ENCODE measurements around the gene SPDYE16.
A peak's percentile ranks its signal among the peaks of the same experiment; 100 is the strongest.
"Not testable (repeated sequence)": the region's sequence is repeated elsewhere in the genome, so short reads cannot be mapped to it uniquely, and the experiment has no call there.

SPDYE16 gene

DNA sequence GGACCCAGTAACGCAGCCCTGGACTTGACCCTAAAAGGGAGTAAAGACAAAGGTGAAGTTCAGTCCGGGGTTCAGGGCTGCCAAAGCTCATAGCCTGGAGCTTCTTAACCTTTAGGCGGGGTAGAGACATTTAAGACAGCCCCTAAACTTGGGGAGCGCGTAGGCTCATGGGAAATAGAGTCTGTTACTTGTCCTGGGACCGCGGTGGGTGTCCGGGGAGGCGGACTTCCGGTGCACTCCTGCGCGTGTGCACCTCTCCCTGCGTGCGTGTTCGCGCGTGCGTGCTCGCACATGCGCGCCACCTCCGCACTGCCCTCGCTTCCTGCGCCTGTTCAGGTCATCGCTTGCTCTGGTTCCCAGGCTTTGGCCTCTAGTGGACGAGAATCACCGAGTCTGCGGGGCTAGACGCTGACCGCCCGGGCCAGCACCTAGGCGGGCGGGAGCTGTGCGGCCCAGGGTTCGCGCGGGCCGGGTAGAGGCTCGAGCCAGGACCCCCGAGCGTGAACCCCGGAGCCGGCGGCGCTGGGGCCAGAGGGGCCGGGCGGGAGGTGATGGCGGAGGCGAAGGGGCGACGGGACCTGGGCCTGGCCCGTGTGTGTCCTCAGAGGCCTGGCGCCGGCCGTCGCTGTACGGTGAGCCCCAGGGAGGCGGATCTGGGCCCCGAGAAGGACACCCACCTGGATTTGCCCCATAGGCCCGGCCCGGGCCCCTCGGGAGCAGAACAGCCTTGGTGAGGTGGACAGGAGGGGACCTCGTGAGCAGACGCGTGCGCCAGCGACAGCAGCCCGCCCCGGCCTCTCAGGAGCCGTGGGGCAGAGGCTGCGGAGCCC, 6.1 kb upstream of the SPDYE16 start:
- DNase-seq = peak; percentile 80

- DNase-seq = not testable (repeated sequence)
Observed at GRCh38 chr7:76531643-76532042, 11.5 kb downstream of the SPDYE16 start.

DNA sequence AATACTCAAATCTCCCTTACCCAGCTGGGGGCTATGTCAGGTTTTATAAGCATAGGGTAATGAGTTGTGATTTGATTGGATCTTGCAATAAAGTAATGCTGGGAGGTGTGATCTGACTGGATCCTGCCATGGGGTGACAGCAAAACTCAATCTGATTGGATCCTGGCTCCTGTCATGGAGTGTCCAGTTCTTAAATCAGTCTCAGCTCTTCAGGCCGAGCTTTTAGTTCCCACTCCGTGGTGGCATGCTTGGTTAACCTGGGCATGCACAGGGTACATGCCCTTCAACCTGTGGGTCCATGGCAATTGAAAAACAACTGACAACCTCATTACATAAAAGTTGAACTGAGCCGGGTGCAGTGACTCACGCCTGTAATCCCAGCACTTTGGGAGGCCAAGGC, 16.9 kb downstream of the SPDYE16 start:
- DNase-seq = not testable (repeated sequence)

DNA sequence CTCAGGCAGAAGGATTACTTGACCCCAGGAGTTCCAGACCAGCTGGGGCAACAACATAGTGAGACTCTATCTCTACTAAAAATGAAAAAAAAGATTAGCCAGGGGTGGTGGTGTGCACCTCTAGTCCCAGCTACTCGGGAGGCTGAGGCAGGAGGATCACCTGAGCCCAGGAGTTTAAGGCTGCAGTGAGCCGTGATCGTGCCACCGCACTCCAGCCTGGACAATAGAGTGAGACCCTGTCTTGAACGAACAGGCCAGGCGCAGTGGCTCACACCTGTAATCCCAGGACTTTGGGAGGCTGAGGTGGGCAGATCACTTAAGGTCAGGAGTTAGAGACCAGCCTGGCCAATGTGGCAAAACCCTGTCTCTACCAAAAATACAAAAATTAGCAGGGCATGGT, 26.2 kb downstream of the SPDYE16 start:
- not testable (repeated sequence) for DNase-seq

DNA sequence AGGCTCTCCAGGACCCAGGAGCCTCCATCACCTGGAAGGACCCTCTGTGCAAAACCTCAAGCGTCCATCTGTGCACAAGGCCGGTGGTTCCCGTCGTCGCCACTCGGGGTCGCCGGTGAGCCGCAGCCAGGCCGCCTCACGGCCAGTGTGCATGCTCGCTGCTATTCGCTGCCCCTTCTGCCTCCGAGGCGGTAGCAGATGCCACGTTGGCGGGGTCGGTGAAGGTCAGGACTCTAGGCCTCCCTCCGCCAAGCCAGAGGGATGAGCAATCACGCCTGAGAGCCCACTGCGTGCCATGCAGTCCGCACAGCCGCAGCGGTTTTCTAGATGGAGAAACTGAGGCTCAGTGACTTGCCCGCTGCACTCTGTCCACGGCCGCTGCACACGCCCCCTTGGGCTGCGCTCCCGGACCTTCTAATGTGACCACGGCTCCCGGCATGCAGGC, 27.1 kb downstream of the SPDYE16 start:
- DNase-seq = no peak

- no peak for DNase-seq
Observed at GRCh38 chr7:76514926-76515771, 27.9 kb downstream of the SPDYE16 start.

- no peak for DNase-seq
Observed at GRCh38 chr7:76513817-76514799, 29.0 kb downstream of the SPDYE16 start.

DNA sequence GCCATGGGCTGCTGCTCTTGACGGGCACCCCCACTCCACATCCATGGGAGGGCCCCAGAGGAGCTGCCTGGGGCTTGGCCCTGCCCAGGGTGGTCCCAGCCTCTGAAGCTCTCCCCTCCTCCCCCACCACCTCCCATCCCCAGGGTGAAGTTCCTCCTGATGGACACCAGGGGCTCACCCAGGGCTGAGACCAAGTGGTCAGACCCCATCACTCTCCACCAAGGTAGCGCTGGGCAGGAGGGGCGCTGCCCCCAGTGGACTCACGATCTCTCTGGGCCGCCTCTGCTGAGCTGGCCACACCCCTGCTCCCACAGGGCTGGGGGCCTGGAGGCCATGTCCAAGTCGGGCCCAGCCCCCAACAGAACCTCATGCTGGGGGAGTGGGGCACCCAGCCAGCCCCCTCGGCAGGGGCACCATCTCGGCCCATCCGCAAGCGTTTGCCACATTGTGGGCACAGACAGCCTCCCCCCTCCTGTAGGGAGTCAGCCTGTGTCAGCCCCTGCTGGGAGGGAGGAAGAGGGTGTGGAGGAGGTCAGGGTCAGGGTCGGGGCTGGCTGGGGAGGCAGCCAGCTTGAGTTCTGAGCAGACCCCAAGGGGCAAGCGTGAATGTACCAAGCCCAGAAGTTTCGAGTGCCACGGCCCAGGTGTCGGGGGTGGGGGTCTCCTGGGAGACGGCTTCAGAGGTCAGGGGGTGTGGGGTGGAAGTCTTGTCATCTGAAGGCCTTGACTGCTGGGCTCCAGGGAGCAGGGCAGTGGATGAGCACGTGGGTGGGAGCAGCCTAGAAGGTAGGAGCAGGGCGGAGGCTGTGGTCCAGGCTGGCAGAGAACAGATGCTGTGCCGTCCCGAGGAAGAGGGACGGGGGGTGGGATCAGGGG, 29.9 kb downstream of the SPDYE16 start:
- DNase-seq = no peak

DNA sequence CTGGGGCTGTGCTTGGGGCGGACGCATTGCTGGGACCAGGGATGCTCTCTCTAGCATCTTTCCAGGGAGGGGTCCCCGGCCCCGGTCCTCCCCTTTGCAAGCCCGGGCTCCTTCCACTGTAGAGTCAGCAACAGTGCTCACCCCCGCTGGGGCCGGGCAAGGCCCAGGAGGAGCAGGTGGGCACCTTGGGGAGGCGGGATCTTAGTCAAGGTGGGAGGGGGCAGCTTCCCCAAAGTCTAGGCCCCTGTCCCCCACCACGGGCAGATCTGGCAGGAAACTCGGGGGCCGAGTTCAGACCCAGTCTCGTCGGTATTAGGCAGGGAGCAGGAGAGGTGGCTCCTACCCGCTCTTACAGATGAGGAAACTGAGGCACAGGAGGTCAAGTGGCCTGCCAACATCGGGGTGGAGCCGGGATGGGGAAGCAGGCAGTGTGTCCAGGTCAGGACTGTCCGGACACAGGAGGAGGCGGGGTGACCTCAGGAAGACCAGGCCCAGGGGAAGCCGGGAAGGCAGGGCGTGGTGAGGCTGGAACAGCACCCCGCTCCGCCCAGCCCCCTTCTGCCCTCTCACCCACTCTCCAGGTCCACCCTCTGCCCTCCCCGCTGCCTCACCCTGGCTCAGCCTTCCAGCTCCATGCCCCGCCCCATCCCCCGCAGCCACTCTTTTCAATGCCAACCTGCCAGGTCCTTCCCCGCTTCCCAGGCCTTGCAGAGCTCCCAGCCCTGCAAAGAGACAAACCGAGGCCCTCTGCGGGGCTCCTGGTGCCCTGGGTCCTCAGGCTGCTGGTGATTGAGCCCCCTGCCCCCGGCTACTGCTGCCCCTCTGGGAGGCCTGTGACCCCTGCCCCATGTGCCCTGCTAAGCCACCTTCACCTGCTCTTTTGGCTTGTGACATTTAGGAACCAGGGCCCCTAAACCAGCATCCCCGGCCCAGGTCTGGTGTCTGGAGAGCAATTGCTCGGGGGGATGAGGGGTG, 30.9 kb downstream of the SPDYE16 start:
- DNase-seq = not testable (repeated sequence)

DNA sequence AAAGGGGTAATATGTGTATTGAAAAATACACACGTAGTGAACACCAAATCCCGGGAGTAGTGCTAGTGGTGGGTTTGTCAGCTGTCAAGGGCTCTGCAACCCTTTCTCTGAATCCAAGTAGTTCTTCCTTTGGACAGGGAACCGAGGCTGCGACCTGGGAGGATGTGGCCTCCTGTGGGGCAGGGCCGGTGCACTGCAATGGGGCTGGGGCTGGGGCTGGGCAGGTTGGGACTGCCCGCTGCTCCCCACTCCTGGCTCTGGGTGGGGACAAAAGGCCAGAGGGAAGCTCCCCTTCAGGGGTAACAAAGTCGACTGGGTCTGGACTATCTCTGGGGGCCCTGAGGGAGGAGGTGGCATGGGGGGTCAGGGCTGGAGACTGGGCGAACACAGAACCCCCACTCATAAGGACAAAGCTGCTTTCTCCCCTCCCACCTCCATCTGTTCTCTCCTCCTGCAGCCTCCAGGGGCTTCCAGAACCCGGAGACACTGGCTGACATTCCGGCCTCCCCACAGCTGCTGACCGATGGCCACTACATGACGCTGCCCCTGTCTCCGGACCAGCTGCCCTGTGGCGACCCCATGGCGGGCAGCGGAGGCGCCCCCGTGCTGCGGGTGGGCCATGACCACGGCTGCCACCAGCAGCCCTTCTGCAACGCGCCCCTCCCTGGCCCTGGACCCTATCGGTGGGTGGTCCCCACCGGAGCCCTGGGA, 31.7 kb downstream of the SPDYE16 start:
- not testable (repeated sequence) for DNase-seq

DNA sequence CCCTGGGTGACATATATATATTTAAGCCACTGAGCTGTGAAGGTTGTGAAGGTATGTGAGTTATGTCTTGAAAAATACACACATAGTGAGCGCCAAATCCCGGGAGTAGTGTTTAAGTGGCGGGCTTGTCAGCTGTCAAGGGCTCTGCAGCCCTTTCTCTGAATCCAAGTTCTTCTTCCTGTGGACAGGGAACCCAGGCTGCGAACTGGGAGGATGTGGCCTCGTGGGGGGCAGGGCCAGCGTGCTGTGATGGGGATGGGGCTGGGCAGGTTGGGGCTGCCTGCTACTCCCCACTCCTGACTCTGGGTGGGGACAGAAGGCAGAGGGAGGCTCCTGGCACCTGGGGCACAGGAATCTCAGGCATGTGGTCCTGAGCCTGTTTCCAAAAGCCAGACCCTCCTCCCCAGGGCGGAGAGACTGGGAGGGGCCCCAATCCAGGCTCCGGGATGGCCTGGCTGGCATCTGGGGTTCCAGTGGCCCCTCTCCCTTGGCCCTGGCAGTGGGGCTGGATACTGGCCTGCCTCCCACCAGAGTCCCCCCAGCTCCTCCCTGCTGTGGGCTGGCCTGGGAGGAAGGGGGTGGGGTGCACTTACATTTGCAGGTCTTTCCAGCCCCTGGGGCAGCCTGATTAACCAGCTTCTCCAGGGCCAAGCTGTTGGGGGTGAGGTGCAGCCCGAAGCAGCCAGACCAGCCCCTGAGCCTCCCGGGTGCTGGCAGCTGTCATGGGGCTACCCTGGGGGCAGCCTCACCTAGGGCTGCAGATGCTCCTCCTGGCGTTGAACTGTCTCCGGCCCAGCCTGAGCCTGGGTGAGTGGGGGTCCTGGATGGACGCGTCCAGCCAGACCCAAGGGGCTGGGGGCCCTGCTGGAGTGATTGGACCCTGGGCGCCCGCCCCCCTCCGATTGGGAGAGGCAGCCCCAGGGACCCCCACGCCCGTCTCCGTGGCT, 32.9 kb downstream of the SPDYE16 start, which contains the start of gene UPK3B:
Gene UPK3B (plus strand): TSS at position 622 of the 947 bp plus-strand sequence. CDS start 101 bp downstream, at position 723.
- DNase-seq = no peak

GRCh38 chr7:76507723-76508406, 35.2 kb downstream of the SPDYE16 start:
- DNase-seq = no peak

GRCh38 chr7:76506643-76507042, 36.5 kb downstream of the SPDYE16 start:
- DNase-seq = not testable (repeated sequence)

GRCh38 chr7:76506081-76506440, 37.0 kb downstream of the SPDYE16 start:
- DNase-seq = no peak

DNA sequence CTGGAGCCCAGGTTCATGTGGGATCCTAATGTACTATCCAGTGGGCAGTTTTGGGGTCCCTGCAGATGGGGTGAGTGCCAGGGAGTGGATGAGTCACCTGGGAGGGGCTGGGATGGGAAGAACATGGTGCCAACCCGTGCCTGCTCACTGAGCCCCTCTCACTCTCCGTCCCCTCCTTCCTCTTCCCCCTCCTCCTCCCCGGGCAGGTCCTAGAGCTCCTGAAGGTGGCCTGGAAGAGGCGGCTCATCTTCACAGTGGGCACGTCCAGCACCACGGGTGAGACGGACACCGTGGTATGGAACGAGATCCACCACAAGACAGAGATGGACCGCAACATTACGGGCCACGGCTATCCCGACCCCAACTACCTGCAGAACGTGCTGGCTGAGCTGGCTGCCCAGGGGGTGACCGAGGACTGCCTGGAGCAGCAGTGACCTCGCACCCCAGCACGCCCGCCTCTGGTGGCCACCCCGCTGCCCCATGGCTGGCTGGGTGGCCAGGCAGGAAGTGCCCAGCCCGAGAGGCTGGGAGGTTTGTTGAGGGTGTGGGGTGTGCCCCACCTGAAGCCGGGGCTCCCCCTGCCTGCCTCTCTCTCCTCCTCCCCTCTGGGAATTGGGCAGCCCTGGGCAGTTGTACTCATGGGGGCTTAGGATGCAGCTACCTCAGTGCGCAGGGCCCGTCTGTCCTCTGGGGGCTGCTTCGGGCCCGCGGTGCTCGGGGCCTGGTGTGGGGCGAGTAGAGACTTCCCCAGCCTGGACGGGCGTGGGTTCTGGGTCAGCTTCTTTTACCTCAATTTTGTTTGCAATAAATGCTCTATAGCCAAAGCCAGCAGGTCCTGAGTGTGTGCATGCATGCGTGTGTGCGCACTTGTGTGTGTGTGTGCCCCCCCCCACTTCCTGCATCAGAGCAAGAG, 37.7 kb downstream of the SPDYE16 start:
- no peak for DNase-seq

DNA sequence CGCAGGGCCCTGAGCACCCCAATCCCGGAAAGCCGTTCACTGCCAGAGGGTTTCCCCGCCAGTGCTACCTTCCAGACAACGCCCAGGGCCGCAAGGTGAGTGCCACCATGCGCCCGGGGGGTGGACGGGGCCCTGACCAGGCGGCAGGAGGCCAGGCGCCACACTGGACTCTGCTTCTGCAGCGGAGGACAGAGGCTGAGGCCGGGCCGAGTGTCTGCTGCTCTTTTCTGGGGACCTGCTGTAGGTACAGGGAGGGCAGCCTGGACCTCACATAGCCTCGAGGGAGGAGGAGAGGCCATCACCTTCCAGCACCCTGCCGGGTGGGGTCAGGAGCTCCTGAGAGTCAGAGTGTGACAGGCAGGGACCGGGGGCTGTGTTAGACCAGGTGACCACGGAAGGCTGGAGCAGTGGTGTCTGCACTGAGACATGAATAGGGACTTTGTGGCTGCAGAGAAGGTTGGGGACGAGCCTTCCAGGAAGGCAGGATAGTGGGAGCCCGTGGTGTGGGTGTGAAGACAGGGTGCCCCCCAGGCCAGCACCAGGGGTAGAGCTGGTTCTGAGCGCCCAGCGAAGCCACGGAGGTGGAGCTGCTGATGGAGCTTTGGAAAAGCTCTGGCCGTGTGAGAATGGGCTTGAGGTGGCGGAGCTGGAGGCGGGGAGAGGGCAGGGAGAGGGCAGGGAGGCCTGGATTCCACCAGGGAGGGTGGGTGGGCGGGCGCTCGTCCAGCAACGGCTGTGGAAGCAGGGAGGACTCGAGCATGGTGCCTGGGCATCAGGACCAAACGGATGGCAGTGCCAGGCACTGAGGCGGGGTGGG, 38.5 kb downstream of the SPDYE16 start:
- DNase-seq = not testable (repeated sequence)
